ENCODE data around the gene SLC41A1.
A peak's percentile ranks its signal among the peaks of the same experiment; 100 is the strongest.

The SLC41A1 gene

GRCh38 chr1:205754857-205755256 is 58.1 kb downstream of the SLC41A1 start:
- DNase-seq (ENCODE audit: low read depth, low spot score): no peak

GRCh38 chr1:205751036-205751651 is 61.9 kb downstream of the SLC41A1 start:
- DNase-seq (ENCODE audit: low read depth, low spot score): no peak

GRCh38 chr1:205750138-205751035 is 62.6 kb downstream of the SLC41A1 start, which contains the start of gene NUCKS1:
TSS of gene NUCKS1 (minus strand) at chr1:205750182. CDS start at chr1:205749973, 209 bp downstream.
- peak; percentile 96 for DNase-seq (ENCODE audit: low read depth, low spot score)

- DNase-seq (ENCODE audit: low read depth, low spot score): peak; percentile 90
Measured at GRCh38 chr1:205749234-205750137, 63.5 kb downstream of the SLC41A1 start.

- DNase-seq (ENCODE audit: low read depth, low spot score): peak; percentile 44
Measured at GRCh38 chr1:205748403-205749233, 64.4 kb downstream of the SLC41A1 start.

GRCh38 chr1:205746757-205747412 is 66.1 kb downstream of the SLC41A1 start:
- no peak for DNase-seq (ENCODE audit: low read depth, low spot score)

GRCh38 chr1:205744403-205744802 is 68.6 kb downstream of the SLC41A1 start:
- DNase-seq (ENCODE audit: low read depth, low spot score): no peak

- DNase-seq (ENCODE audit: low read depth, low spot score): no peak
Measured at GRCh38 chr1:205743977-205744376, 69.0 kb downstream of the SLC41A1 start.

- DNase-seq (ENCODE audit: low read depth, low spot score): no peak
Measured at GRCh38 chr1:205741681-205742080, 71.3 kb downstream of the SLC41A1 start.

GRCh38 chr1:205739348-205740160 is 73.4 kb downstream of the SLC41A1 start:
- peak; percentile 56 for DNase-seq (ENCODE audit: low read depth, low spot score)

All from brain pericyte (primary cell).